HEK293 (cell line): ENCODE measurements around the gene TRAP1.

Experiments
- GLIS1 ChIP-seq: fragments of 450-650 bp; formaldehyde crosslinking; IDR thresholded peaks from 2 replicates; pipeline ENCODE4 v1.5.1; 2016; ENCODE audit warnings: missing biosample characterization, missing genetic modification characterization
- KLF1 ChIP-seq: fragments of 450-650 bp; formaldehyde crosslinking; IDR thresholded peaks from 2 replicates; pipeline ENCODE4 v1.5.1; 2016; ENCODE audit warnings: missing biosample characterization, missing genetic modification characterization
- KLF7 ChIP-seq: fragments of 450-650 bp; formaldehyde crosslinking; IDR thresholded peaks from 2 replicates; pipeline ENCODE4 v1.5.1; 2016; ENCODE audit warnings: missing biosample characterization, missing genetic modification characterization, borderline replicate concordance
- MYNN ChIP-seq: fragments of 450-650 bp; formaldehyde crosslinking; IDR thresholded peaks from 2 replicates; pipeline ENCODE4 v1.5.1; 2016; ENCODE audit warnings: missing biosample characterization, missing genetic modification characterization, borderline replicate concordance
- MZF1 ChIP-seq: fragments of 450-650 bp; formaldehyde crosslinking; IDR thresholded peaks from 2 replicates; pipeline ENCODE4 v1.5.1; 2017; ENCODE audit warnings: missing biosample characterization, missing genetic modification characterization, borderline replicate concordance
- OSR2 ChIP-seq: fragments of 450-650 bp; formaldehyde crosslinking; IDR thresholded peaks from 2 replicates; pipeline ENCODE4 v1.5.1; 2016; ENCODE audit warnings: missing biosample characterization, missing genetic modification characterization
- PRDM1 ChIP-seq: fragments of 450-650 bp; formaldehyde crosslinking; IDR thresholded peaks from 2 replicates; pipeline ENCODE4; 2016; ENCODE audit warnings: missing biosample characterization, missing genetic modification characterization
- SP2 ChIP-seq: fragments of 450-650 bp; formaldehyde crosslinking; IDR thresholded peaks from 2 replicates; pipeline ENCODE4 v1.5.1; 2016; ENCODE audit warnings: missing biosample characterization, missing genetic modification characterization
- ZBTB17 ChIP-seq: fragments of 450-650 bp; formaldehyde crosslinking; IDR thresholded peaks from 2 replicates; pipeline ENCODE4 v1.5.1; 2016; ENCODE audit warnings: missing biosample characterization, missing genetic modification characterization
- ZBTB8A ChIP-seq: fragments of 450-650 bp; formaldehyde crosslinking; IDR thresholded peaks from 2 replicates; pipeline ENCODE4 v1.5.1; 2016; ENCODE audit warnings: missing biosample characterization, missing genetic modification characterization
- ZEB2 ChIP-seq: fragments of 450-650 bp; formaldehyde crosslinking; IDR thresholded peaks from 2 replicates; pipeline ENCODE4 v1.5.1; 2016; ENCODE audit warnings: missing biosample characterization, missing genetic modification characterization
- ZNF112 ChIP-seq: fragments of 450-650 bp; formaldehyde crosslinking; IDR thresholded peaks from 2 replicates; pipeline ENCODE4 v1.5.0; 2017; ENCODE audit warnings: missing biosample characterization, missing genetic modification characterization
- ZNF146 ChIP-seq: fragments of 450-650 bp; formaldehyde crosslinking; IDR thresholded peaks from 2 replicates; pipeline ENCODE4 v1.5.1; 2016; ENCODE audit warnings: missing biosample characterization, missing genetic modification characterization
- ZNF16 ChIP-seq: fragments of 450-650 bp; formaldehyde crosslinking; IDR thresholded peaks from 2 replicates; pipeline ENCODE4 v1.5.1; 2016; ENCODE audit warnings: low read depth, missing biosample characterization, missing genetic modification characterization
- ZNF223 ChIP-seq: fragments of 450-650 bp; formaldehyde crosslinking; IDR thresholded peaks from 2 replicates; pipeline ENCODE4 v1.5.1; 2016; ENCODE audit warnings: missing biosample characterization, missing genetic modification characterization
- ZNF391 ChIP-seq: fragments of 450-650 bp; formaldehyde crosslinking; IDR thresholded peaks from 2 replicates; pipeline ENCODE4 v1.5.1; 2016; ENCODE audit warnings: low read depth, missing biosample characterization, missing genetic modification characterization, borderline replicate concordance
- ZNF510 ChIP-seq: fragments of 450-650 bp; formaldehyde crosslinking; IDR thresholded peaks from 2 replicates; pipeline ENCODE4 v1.5.1; 2018; ENCODE audit warnings: mild to moderate bottlenecking, missing genetic modification characterization, missing biosample characterization; ENCODE audit not compliant: insufficient replicate concordance
- ZNF548 ChIP-seq: fragments of 450-650 bp; formaldehyde crosslinking; IDR thresholded peaks from 2 replicates; pipeline ENCODE4 v1.5.1; 2016; ENCODE audit warnings: missing biosample characterization, missing genetic modification characterization
- ZNF558 ChIP-seq: fragments of 450-650 bp; formaldehyde crosslinking; IDR thresholded peaks from 2 replicates; pipeline ENCODE4 v1.5.1; 2016; ENCODE audit warnings: missing biosample characterization, missing genetic modification characterization
- ZNF621 ChIP-seq: fragments of 450-650 bp; formaldehyde crosslinking; IDR thresholded peaks from 2 replicates; pipeline ENCODE4 v1.5.1; 2017; ENCODE audit warnings: missing biosample characterization, missing genetic modification characterization
- ZNF629 ChIP-seq: fragments of 450-650 bp; formaldehyde crosslinking; IDR thresholded peaks from 2 replicates; pipeline ENCODE4 v1.5.1; 2017; ENCODE audit warnings: missing biosample characterization, missing genetic modification characterization
- ZNF747 ChIP-seq: fragments of 450-650 bp; formaldehyde crosslinking; IDR thresholded peaks from 2 replicates; pipeline ENCODE4 v1.5.1; 2016; ENCODE audit warnings: missing biosample characterization, missing genetic modification characterization
- ZNF76 ChIP-seq: fragments of 450-650 bp; formaldehyde crosslinking; IDR thresholded peaks from 2 replicates; pipeline ENCODE4; 2016; ENCODE audit warnings: low read depth, missing biosample characterization, missing genetic modification characterization, borderline replicate concordance
- ZNF776 ChIP-seq: fragments of 450-650 bp; formaldehyde crosslinking; IDR thresholded peaks from 2 replicates; pipeline ENCODE4 v1.5.0; 2017; ENCODE audit warnings: missing biosample characterization, missing genetic modification characterization, borderline replicate concordance
- ZNF785 ChIP-seq: fragments of 450-650 bp; formaldehyde crosslinking; IDR thresholded peaks from 2 replicates; pipeline ENCODE4 v1.5.1; 2016; ENCODE audit warnings: missing biosample characterization, missing genetic modification characterization
- ZNF843 ChIP-seq: fragments of 450-650 bp; formaldehyde crosslinking; IDR thresholded peaks from 2 replicates; pipeline ENCODE4 v1.5.1; 2016; ENCODE audit warnings: missing biosample characterization, missing genetic modification characterization
- TF ChIP-seq, protein P1 (sequence below): fragments of 450-650 bp; formaldehyde crosslinking; IDR thresholded peaks from 2 replicates; pipeline ENCODE4 v1.5.1; 2016; ENCODE audit warnings: missing biosample characterization, missing genetic modification characterization
- TF ChIP-seq, protein P2 (sequence below): fragments of 450-650 bp; IDR thresholded peaks from 2 replicates; pipeline ENCODE4 v1.5.1; 2018; ENCODE audit warnings: missing biosample characterization, mild to moderate bottlenecking, missing genetic modification characterization
- TF ChIP-seq, protein P3 (sequence below): fragments of 450-650 bp; formaldehyde crosslinking; IDR thresholded peaks from 2 replicates; pipeline ENCODE4 v1.5.1; 2016; ENCODE audit warnings: missing biosample characterization, missing genetic modification characterization
- TF ChIP-seq, protein P4 (sequence below): fragments of 450-650 bp; formaldehyde crosslinking; IDR thresholded peaks from 2 replicates; pipeline ENCODE4 v1.5.1; 2016; ENCODE audit warnings: missing biosample characterization, missing genetic modification characterization
- TF ChIP-seq, protein P5 (sequence below): fragments of 450-650 bp; formaldehyde crosslinking; IDR thresholded peaks from 2 replicates; pipeline ENCODE4 v1.5.1; 2016; ENCODE audit warnings: missing biosample characterization, missing genetic modification characterization

TRAP1 gene

DNA sequence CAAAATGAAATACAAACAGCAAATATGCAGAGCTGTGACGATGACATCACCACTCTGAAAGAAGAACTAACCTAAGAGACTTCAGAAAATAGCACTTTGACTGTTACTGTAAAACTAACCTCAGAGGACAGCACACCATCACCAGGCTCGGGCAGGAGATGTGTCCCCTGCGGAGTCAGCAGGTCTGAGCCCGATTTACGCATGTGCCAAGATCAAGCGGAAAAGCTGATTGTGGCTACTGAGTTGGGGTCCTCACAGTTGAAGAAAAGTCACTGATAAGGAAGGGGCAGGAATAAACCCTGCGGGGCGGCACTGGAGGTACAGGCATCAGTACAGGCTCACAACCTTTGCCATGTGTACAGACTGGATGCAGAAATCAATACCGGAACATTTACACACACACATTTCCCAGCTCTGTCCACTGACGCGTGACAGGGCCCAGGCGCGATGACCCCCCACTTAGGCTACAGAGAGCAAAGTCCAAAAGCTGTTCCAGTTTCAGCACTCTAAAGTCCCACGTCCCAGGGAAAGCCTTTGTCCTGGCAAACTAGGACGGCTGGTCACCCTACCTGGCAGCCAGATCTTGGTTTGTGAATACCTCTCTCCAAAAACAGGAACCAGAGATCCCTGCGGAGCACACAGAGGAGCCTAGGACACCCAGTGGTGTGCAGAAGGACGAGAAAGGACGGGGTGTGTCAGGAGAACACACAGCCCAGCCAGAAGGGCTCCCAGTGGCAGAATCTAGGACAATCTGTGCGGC is 21.5 kb downstream of the TRAP1 start (continued):
- no peak for TF ChIP-seq MYNN (tag by site-specific recombination)
- TF ChIP-seq PRDM1 (tag by site-specific recombination), result no peak
- no peak for TF ChIP-seq ZNF16 (tag by site-specific recombination)
- TF ChIP-seq ZNF510 (tag by site-specific recombination), result no peak
- TF ChIP-seq MZF1 (tag by site-specific recombination), result no peak
- TF ChIP-seq KLF7 (tag by site-specific recombination), result no peak
- no peak for TF ChIP-seq ZNF548 (tag by site-specific recombination)
- TF ChIP-seq ZNF112 (tag by site-specific recombination), result no peak
- TF ChIP-seq ZNF558 (tag by site-specific recombination), result no peak
- no peak for TF ChIP-seq SP2
- TF ChIP-seq ZBTB17 (tag by site-specific recombination), result no peak
- TF ChIP-seq ZNF391, result no peak
- no peak for TF ChIP-seq ZNF785
- TF ChIP-seq ZBTB8A (tag by site-specific recombination), result no peak
- no peak for TF ChIP-seq ZNF146 (tag by site-specific recombination)
- no peak for TF ChIP-seq ZNF223 (tag by site-specific recombination)
- peak; percentile 64; the same call in 1 of the 2 replicates for TF ChIP-seq ZNF629 (tag by site-specific recombination)
- TF ChIP-seq, protein P1, sequence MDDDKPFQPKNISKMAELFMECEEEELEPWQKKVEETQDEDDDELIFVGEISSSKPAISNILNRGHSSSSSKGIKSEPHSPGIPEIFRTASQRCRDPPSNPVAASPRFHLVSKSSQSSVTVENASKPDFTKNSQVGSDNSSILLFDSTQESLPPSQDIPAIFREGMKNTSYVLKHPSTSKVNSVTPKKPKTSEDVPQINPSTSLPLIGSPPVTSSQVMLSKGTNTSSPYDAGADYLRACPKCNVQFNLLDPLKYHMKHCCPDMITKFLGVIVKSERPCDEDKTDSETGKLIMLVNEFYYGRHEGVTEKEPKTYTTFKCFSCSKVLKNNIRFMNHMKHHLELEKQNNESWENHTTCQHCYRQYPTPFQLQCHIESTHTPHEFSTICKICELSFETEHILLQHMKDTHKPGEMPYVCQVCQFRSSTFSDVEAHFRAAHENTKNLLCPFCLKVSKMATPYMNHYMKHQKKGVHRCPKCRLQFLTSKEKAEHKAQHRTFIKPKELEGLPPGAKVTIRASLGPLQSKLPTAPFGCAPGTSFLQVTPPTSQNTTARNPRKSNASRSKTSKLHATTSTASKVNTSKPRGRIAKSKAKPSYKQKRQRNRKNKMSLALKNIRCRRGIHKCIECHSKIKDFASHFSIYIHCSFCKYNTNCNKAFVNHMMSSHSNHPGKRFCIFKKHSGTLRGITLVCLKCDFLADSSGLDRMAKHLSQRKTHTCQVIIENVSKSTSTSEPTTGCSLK (tag by site-specific recombination), result no peak
- no peak for TF ChIP-seq OSR2 (tag by site-specific recombination)
- no peak for TF ChIP-seq ZNF776 (tag by site-specific recombination)
- no peak for TF ChIP-seq ZNF747 (tag by site-specific recombination)
- TF ChIP-seq ZNF621 (tag by site-specific recombination), result no peak
- no peak for TF ChIP-seq ZEB2 (tag by site-specific recombination)
- peak; percentile 31; the same call in 1 of the 2 replicates for TF ChIP-seq GLIS1 (tag by site-specific recombination)
- TF ChIP-seq, protein P2, sequence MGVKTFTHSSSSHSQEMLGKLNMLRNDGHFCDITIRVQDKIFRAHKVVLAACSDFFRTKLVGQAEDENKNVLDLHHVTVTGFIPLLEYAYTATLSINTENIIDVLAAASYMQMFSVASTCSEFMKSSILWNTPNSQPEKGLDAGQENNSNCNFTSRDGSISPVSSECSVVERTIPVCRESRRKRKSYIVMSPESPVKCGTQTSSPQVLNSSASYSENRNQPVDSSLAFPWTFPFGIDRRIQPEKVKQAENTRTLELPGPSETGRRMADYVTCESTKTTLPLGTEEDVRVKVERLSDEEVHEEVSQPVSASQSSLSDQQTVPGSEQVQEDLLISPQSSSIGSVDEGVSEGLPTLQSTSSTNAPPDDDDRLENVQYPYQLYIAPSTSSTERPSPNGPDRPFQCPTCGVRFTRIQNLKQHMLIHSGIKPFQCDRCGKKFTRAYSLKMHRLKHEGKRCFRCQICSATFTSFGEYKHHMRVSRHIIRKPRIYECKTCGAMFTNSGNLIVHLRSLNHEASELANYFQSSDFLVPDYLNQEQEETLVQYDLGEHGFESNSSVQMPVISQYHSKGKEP (tag by site-specific recombination), result no peak
- no peak for TF ChIP-seq ZNF76 (tag by site-specific recombination)
- no peak for TF ChIP-seq KLF1 (tag by site-specific recombination)
- TF ChIP-seq, protein P3, sequence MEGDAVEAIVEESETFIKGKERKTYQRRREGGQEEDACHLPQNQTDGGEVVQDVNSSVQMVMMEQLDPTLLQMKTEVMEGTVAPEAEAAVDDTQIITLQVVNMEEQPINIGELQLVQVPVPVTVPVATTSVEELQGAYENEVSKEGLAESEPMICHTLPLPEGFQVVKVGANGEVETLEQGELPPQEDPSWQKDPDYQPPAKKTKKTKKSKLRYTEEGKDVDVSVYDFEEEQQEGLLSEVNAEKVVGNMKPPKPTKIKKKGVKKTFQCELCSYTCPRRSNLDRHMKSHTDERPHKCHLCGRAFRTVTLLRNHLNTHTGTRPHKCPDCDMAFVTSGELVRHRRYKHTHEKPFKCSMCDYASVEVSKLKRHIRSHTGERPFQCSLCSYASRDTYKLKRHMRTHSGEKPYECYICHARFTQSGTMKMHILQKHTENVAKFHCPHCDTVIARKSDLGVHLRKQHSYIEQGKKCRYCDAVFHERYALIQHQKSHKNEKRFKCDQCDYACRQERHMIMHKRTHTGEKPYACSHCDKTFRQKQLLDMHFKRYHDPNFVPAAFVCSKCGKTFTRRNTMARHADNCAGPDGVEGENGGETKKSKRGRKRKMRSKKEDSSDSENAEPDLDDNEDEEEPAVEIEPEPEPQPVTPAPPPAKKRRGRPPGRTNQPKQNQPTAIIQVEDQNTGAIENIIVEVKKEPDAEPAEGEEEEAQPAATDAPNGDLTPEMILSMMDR (tag by site-specific recombination), result no peak
- TF ChIP-seq ZNF843 (tag by site-specific recombination), result no peak
- TF ChIP-seq, protein P4, sequence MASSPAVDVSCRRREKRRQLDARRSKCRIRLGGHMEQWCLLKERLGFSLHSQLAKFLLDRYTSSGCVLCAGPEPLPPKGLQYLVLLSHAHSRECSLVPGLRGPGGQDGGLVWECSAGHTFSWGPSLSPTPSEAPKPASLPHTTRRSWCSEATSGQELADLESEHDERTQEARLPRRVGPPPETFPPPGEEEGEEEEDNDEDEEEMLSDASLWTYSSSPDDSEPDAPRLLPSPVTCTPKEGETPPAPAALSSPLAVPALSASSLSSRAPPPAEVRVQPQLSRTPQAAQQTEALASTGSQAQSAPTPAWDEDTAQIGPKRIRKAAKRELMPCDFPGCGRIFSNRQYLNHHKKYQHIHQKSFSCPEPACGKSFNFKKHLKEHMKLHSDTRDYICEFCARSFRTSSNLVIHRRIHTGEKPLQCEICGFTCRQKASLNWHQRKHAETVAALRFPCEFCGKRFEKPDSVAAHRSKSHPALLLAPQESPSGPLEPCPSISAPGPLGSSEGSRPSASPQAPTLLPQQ, result no peak
- TF ChIP-seq, protein P5, sequence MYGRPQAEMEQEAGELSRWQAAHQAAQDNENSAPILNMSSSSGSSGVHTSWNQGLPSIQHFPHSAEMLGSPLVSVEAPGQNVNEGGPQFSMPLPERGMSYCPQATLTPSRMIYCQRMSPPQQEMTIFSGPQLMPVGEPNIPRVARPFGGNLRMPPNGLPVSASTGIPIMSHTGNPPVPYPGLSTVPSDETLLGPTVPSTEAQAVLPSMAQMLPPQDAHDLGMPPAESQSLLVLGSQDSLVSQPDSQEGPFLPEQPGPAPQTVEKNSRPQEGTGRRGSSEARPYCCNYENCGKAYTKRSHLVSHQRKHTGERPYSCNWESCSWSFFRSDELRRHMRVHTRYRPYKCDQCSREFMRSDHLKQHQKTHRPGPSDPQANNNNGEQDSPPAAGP, result no peak
